HG03354 (cell line): ENCODE measurements around the gene GABRR3.

ENCODE experiments used
- ATAC-seq: cut with Tn5 transposase; IDR thresholded peaks from one replicate; pipeline ENCODE4 v1.9.1; 2021; ENCODE audit warnings: mild to moderate bottlenecking; ENCODE audit not compliant: unreplicated experiment, poor library complexity, severe bottlenecking

Gene GABRR3

DNA sequence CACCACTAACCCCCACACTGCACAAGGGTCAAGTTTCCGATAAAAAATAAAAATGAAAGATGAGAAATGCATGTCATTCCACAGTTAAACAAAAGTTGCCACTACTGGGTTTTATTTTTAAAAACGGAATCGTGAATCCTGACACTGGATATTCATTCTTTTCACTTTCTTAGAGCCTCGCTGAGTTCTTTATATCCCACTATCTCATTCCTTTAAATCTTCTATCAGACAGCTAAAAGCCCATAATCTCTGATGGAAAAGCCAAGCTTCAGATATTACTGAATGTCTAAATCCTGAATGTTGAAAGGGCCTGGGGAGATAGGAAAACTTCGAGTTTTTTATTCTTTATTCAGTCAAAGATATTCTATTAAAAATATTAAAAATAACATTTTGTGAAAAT is 74.6 kb downstream of the GABRR3 start:
- no peak for ATAC-seq

- no peak for ATAC-seq
These were observed 75.2 kb downstream of the GABRR3 start for GRCh38 chr3:97959872-97960271.

GRCh38 chr3:97958796-97959195 is 76.3 kb downstream of the GABRR3 start:
- no peak for ATAC-seq

- no peak for ATAC-seq
These were observed 76.7 kb downstream of the GABRR3 start for GRCh38 chr3:97958396-97958795.

DNA sequence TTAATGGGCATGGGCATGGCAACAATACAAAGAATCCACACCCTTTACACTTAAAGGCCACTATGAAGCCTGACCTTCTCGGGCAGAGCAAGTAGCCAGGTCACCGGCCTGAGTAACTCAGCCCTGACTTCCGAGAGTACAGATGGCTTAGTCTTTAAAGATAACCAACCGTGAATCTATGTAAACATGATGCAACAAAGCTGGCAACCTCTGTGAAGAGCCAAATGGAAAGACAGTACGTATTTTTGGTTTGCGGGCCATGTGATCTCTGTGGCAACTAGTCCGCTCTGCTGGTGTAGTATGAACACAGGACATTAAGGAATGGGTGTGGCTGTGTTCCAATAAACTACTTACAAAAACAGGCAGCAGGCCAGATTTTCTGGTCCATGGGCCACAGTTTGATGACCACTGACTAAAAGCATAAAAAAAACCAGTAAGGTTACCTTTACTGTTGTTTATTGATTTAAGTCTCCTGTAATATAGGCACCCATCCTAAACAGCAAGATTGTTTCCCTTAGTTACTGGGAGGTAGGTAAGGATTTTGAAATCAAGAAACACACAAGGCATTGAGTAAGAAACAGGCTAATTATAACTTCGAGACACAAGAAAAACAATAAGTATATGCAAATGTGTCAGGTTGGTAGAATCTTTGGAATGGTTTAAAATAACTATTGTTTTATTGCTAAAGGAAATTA is 77.4 kb downstream of the GABRR3 start:
- no peak for ATAC-seq

- no peak for ATAC-seq
These were observed 79.1 kb downstream of the GABRR3 start for GRCh38 chr3:97956051-97956450.

DNA sequence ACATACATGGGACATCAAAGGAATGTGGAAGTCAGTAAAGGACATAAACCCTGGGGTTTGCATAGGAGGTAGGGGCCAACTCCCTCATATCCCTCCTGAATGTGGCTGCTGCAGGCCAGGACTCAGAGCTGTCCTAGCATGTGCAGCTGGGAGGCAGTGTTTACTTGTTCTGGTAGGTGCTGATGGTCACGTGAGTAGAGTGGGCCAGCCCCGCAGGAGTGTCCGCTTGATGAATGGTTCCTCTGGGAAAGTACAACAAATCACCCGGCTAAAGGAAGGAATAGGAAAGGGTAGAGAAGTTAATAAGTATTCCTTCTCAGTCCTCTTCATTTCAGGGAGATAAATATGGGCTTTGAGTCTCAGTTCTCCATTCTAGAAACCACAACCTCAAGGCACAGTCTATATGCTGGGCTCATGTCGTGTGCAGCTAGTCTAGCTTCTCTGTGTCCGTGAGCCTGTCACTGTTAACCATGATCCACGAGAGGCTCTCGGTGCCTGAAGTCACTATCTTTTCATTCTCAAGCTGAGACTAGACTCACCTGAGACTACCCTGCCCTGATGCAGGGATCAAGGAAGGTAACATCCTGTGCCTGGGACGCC is 80.8 kb downstream of the GABRR3 start:
- ATAC-seq, result no peak

DNA sequence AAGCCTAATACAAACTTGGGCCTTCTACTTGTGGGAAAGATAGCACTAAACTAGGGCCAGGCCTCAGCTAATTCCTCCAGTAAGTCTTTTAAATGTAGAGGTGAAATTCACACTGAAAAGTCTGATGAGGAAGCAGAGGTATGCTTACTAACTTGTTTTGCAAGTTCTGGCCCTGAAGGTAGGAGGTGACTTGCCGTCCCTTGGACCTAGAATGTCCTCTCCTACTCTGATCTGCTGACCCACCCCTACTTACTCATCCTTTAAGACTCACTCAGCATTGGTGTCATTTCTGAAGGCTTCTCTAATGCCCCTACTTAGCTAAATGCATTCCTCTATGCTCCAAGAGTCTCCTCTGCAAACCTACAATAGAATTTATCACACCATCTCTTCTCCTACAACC is 82.2 kb downstream of the GABRR3 start:
- no peak for ATAC-seq

DNA sequence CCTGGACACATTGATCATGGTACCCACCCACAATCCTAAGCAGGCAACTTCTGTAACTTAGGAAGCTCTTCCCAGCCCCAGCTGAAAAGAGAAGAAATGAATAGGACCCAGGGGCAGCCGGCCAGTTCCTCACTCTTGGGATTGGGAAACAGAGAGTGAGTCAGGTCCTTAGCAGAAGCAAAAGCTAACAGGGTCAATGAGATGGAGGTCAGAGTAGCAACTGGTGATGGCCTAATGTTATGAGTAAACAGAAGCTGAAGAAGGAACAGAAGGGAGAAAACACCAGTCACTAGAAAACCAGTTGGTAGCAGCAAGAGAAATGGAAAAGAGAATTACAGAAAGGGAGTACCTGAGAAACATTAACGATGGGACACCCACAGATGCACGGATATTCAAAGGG is 82.8 kb downstream of the GABRR3 start:
- ATAC-seq, result no peak

- no peak for ATAC-seq
These were observed 84.8 kb downstream of the GABRR3 start for GRCh38 chr3:97950360-97950759.

GRCh38 chr3:97949743-97950142 is 85.4 kb downstream of the GABRR3 start:
- ATAC-seq, result no peak

DNA sequence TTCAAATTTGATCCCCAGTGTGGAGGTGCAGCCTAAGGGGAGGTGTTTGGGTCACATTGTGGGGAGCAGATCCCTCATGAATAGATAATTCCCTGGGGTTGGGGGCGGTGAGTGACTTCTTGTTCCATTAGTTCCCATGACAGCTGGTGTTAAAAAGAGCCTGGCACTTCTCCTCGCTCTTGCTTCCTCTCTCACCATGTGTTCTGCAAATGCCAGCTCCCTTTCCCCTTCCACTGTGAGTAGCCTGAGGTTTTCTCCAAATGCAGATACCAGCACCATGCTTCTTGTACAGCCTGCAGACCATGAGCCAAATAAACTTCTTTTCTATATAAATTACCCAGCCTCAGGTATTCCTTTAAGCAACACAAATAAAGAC is 86.0 kb downstream of the GABRR3 start:
- ATAC-seq, result no peak

DNA sequence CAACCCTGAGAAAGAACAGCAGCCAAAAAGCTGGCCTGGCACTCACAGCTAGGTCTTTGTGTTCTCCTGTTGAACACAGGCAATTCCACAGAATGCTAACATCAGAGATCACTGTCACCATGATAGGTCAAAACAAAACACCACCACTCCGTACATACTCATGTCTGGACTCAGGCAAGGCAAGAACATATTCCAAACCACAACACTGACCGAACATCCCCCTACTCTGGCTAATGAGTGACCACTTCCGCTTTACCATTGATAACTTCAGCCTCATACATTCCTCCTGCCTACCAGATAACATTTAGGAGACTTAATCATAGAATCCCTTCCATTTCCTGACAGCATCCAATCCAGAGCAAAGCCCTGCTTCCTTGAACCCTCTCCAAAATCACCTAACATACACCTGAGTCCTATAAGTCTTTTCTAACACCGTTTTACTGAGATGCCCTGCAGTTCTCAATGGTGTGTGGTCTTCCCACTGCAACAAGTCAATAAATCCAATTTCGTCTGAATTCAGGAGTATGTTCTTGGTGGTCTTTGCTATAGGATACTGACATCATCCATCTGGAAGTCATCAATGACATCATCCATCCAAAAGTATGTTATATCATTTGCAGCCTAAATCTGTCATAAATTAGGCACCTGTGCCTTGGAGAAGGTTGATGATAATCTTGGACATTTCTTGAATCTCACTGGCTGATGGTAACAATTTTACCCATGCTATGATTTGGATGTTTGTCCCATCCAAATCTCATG is 86.6 kb downstream of the GABRR3 start:
- ATAC-seq, result no peak

DNA sequence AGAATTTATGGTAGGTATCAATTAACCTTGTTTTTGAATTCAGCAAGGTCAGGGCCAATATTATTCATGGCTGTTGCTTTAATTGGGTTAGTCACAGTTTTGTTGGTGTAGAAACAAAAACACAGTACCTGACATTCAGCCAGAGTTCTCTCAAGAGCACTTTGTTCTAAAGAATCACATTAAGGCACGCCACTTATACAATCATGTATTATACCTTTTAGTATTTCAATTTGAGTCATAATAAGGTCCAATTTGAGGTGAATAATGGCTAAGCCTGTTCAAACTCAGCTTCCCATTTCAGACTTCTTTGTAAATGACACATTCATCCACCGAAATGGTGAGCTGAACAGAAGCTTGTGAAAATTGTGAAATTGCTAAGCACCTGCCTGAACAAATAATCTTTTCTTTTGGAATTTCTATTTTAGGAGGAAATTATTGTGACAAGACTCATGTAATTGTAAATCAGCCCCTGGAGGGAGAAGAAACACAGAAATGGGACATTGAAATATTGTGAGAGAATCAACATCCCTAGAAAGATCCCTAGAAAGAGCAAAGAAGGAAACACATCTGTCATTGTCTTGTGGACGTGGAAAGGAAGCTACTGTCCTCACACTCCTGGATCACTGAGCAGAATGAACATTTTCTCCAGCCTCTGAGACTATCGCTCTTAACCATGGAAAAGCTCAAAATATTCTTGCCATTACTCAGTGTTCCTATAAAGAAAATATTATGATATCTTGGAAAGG is 92.1 kb downstream of the GABRR3 start:
- no peak for ATAC-seq

GRCh38 chr3:97940034-97940433 is 95.1 kb downstream of the GABRR3 start:
- no peak for ATAC-seq

DNA sequence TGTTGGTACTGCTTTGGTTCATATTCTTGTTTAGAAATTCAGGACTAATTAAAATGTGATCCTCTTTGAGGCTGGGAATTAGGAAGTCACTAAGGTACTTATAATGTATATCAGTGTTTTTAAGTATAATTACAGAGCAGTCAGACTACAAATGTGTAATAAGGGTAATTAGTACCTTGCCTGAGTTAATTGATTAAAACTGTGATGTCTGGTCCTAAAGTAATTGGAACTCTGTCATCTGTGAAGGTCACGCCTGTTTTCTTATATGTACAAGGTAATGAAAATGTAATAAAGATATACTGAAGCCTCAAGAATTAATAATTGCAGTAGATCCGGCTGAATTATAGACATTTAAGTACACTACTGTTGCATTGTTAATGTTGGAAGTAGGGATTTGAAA is 95.7 kb downstream of the GABRR3 start:
- ATAC-seq, result no peak

- no peak for ATAC-seq
These were observed 96.7 kb downstream of the GABRR3 start for GRCh38 chr3:97938444-97938843.

GRCh38 chr3:97937205-97937604 is 97.9 kb downstream of the GABRR3 start:
- no peak for ATAC-seq

DNA sequence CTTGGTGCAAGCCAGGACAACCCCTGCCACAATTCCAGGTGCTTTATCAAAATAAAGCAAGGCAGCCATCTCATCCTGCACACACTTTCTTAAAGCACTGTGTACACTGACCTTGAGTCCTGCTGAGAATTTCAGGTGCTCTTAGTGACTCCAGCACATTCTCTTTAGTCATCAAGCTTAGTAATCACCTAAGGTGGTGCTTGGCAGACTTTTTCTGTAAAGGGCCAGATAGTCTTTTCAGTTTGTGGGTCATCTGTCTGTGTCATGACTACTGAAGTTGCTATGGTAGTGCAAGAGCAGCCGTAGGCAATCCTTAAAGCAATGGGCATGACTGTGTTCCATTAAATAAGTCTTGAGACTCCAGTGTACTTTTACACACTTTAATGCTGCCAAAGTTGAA is 99.3 kb downstream of the GABRR3 start:
- no peak for ATAC-seq
